ENCODE data around the gene TSPEAR.
"Not testable (repeated sequence)": the region's sequence is repeated elsewhere in the genome, so short reads cannot be mapped to it uniquely, and the experiment has no call there.

Gene TSPEAR

GRCh38 chr21:44670642-44671432, 40.5 kb downstream of the TSPEAR start:
- no peaks in the 10 kb centered on the region for H3K4me1 Mint-ChIP-seq
- H3K36me3 Mint-ChIP-seq (ENCODE audit: low read depth), result peaks cover 10% of the 10 kb centered on the region
- H3K27me3 Mint-ChIP-seq (ENCODE audit: low read depth), result peaks cover 17% of the 10 kb centered on the region
- no peak overlapping the region for H3K27ac Mint-ChIP-seq
- TF ChIP-seq, protein P1, sequence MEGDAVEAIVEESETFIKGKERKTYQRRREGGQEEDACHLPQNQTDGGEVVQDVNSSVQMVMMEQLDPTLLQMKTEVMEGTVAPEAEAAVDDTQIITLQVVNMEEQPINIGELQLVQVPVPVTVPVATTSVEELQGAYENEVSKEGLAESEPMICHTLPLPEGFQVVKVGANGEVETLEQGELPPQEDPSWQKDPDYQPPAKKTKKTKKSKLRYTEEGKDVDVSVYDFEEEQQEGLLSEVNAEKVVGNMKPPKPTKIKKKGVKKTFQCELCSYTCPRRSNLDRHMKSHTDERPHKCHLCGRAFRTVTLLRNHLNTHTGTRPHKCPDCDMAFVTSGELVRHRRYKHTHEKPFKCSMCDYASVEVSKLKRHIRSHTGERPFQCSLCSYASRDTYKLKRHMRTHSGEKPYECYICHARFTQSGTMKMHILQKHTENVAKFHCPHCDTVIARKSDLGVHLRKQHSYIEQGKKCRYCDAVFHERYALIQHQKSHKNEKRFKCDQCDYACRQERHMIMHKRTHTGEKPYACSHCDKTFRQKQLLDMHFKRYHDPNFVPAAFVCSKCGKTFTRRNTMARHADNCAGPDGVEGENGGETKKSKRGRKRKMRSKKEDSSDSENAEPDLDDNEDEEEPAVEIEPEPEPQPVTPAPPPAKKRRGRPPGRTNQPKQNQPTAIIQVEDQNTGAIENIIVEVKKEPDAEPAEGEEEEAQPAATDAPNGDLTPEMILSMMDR (IDR thresholded peaks at IDR 0.05; ENCODE audit: unreplicated experiment in 3 of 3), result no peak
- no peak overlapping the region for H3K4me3 Mint-ChIP-seq
- peaks cover 65% of the 10 kb centered on the region for H3K9me3 Mint-ChIP-seq

DNA sequence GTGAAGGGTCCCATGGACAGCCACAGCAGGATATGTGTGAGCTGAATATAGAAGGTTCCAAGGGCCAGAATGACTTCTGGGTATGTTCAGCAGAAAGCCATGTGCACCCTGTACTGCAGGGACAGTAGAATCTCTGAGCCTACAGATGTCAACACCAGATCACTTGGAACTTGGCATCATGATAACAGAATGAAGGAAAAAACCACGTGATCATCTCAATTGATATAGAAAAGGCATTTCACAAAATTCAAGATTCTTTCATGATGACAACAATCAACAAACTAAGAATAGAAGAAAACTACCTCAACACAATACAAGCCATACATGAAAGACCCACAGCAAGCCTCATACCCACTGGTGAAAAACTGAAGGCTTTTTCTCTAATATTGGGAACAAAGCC, 43.8 kb downstream of the TSPEAR start:
- H3K27me3 Mint-ChIP-seq (ENCODE audit: low read depth), result peaks cover 13% of the 10 kb centered on the region
- TF ChIP-seq, protein P1 (IDR thresholded peaks at IDR 0.05; ENCODE audit: unreplicated experiment in 3 of 3), result no peak
- peaks cover 47% of the 10 kb centered on the region for H3K9me3 Mint-ChIP-seq
- H3K27ac Mint-ChIP-seq, result no peak overlapping the region
- no peak overlapping the region for H3K4me3 Mint-ChIP-seq
- H3K36me3 Mint-ChIP-seq (ENCODE audit: low read depth), result peaks cover 5% of the 10 kb centered on the region
- H3K4me1 Mint-ChIP-seq, result no peaks in the 10 kb centered on the region

DNA sequence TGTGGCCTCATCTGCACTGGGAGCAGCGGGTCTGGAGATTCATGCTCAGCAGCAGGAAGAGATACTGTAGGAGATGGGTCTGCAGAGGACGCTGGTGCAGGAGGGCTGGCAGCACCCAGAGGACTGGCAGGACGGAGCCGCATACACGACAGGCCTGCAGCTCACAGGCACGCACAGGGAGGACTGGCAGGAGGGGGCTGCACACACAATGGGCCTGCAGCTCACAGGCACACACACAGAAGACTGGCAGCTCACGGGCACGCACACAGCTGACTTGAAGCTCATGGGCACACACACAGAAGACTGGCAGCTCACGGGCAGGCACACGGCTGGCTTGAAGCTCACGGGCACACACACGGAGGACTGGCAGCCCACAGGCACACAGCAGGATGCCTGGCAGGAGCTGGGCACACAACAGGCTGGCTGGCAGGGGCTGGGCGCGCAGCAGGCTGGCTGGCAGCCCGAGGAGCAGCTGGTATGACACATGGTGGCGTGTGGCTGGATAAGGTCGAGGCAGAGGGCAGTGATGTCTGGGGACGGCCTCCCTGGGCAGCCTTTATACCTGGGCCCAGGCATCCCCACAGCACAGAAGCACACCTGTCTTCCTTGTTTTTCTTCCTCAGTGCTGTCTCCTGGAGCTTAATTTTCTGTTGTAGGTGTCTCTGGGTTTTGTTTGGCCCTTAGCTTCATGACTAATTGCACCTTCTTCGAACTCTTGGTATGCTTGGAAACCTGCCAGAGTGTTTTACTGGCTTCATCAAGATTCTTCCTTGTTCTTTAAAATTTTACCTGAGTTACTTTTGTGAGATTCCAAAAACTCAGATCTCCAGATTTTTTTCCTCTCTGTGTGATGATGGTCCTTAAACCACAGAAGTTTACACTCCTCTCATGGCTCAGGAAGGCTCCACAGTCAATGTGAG, 44.7 kb downstream of the TSPEAR start, which contains the start of gene KRTAP12-2:
Gene KRTAP12-2 (minus strand): TSS at position 527 of the 920 bp plus-strand sequence. CDS start 41 bp downstream, at position 486.
- peaks cover 5% of the 10 kb centered on the region for H3K36me3 Mint-ChIP-seq (ENCODE audit: low read depth)
- H3K4me1 Mint-ChIP-seq, result no peaks in the 10 kb centered on the region
- H3K4me3 Mint-ChIP-seq, result no peak within 1 kb of the TSS
- H3K27ac Mint-ChIP-seq, result no peak within 1 kb of the TSS
- peaks cover 12% of the 10 kb centered on the region for H3K27me3 Mint-ChIP-seq (ENCODE audit: low read depth)
- TF ChIP-seq, protein P1 (IDR thresholded peaks at IDR 0.05; ENCODE audit: unreplicated experiment in 3 of 3), result no peak
- H3K9me3 Mint-ChIP-seq, result peaks cover 47% of the 10 kb centered on the region

DNA sequence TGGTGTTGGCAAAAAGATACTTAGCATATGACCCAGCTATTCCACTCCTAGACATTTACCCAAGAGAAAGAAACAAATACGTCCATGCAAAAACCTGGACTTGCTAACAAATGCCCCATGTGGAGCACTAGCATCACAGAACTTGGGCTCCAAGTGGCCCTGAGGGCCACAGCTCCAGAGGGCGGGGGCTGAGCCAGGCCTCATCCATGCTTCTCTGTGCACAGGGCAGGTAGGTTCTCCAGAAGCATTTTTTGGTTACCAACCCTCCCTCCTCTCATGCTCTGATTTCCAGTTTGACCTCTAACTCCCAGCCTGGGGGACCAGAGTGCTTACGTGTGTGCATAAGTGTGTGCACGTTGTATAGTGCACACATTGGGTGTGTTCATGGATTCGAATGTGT, 46.7 kb downstream of the TSPEAR start:
- Mint-ChIP-seq H3K27me3 (ENCODE audit: low read depth) (peaks cover 12% of the 10 kb centered on the region), H3K4me1 (no peaks in the 10 kb centered on the region), H3K4me3 (no peak overlapping the region), H3K9me3 (peaks cover 33% of the 10 kb centered on the region), H3K27ac (no peak overlapping the region), H3K36me3 (ENCODE audit: low read depth) (peaks cover 5% of the 10 kb centered on the region)
- TF ChIP-seq, protein P1 (IDR thresholded peaks at IDR 0.05; ENCODE audit: unreplicated experiment in 3 of 3), result no peak

GRCh38 chr21:44661567-44661966, 49.8 kb downstream of the TSPEAR start:
- H3K27ac Mint-ChIP-seq; H3K4me3 Mint-ChIP-seq; H3K4me1 Mint-ChIP-seq; H3K36me3 Mint-ChIP-seq (ENCODE audit: low read depth): not testable (repeated sequence)
- Mint-ChIP-seq H3K27me3 (ENCODE audit: low read depth) (peaks cover 12% of the 10 kb centered on the region), H3K9me3 (peaks cover 33% of the 10 kb centered on the region)

GRCh38 chr21:44658913-44659595, 52.3 kb downstream of the TSPEAR start:
- Mint-ChIP-seq H3K9me3 (peaks cover 38% of the 10 kb centered on the region), H3K27ac (no peak overlapping the region), H3K27me3 (ENCODE audit: low read depth) (peaks cover 4% of the 10 kb centered on the region), H3K4me1 (no peaks in the 10 kb centered on the region), H3K36me3 (ENCODE audit: low read depth) (no peaks in the 10 kb centered on the region), H3K4me3 (no peak overlapping the region)
- TF ChIP-seq, protein P1 (IDR thresholded peaks at IDR 0.05; ENCODE audit: unreplicated experiment in 3 of 3), result no peak

All from nephron (organoid).